CD4-positive, alpha-beta T cell treated with Interleukin-6 for 4 hours (primary cell): ENCODE measurements around the gene CDH4.

Experiments used
- DNase-seq: peaks from one replicate; pipeline ENCODE4 v3.0.0-alpha.2; 2020; ENCODE audit warnings: mixed read lengths

The CDH4 gene

GRCh38 chr20:61700595-61701140, 448.6 kb downstream of the CDH4 start:
- DNase-seq = no peak

GRCh38 chr20:61701401-61701800, 449.3 kb downstream of the CDH4 start:
- DNase-seq = no peak

GRCh38 chr20:61701802-61702201, 449.7 kb downstream of the CDH4 start:
- DNase-seq = no peak

GRCh38 chr20:61702246-61702645, 450.2 kb downstream of the CDH4 start:
- no peak for DNase-seq

- no peak for DNase-seq
Measured at GRCh38 chr20:61704661-61705060, 452.6 kb downstream of the CDH4 start.

- DNase-seq = no peak
Measured at GRCh38 chr20:61705386-61706258, 453.6 kb downstream of the CDH4 start.

GRCh38 chr20:61706259-61706961, 454.3 kb downstream of the CDH4 start:
- no peak for DNase-seq

- no peak for DNase-seq
Measured at GRCh38 chr20:61708891-61709290, 456.8 kb downstream of the CDH4 start.

GRCh38 chr20:61710108-61710507, 458.0 kb downstream of the CDH4 start:
- no peak for DNase-seq

- DNase-seq = no peak
Measured at GRCh38 chr20:61712688-61713087, 460.6 kb downstream of the CDH4 start.

GRCh38 chr20:61718361-61719005, 466.4 kb downstream of the CDH4 start:
- DNase-seq = no peak

- peak; percentile 40 for DNase-seq
Measured at GRCh38 chr20:61719691-61720347, 467.8 kb downstream of the CDH4 start.

GRCh38 chr20:61720348-61720696, 468.3 kb downstream of the CDH4 start:
- DNase-seq = no peak

- DNase-seq = no peak
Measured at GRCh38 chr20:61722146-61722678, 470.2 kb downstream of the CDH4 start.

GRCh38 chr20:61723529-61724257, 471.6 kb downstream of the CDH4 start:
- no peak for DNase-seq

- DNase-seq = no peak
Measured at GRCh38 chr20:61724376-61724775, 472.3 kb downstream of the CDH4 start.

- no peak for DNase-seq
Measured at GRCh38 chr20:61725145-61725544, 473.1 kb downstream of the CDH4 start.

- no peak for DNase-seq
Measured at GRCh38 chr20:61725966-61726365, 473.9 kb downstream of the CDH4 start.

GRCh38 chr20:61726979-61727378, 474.9 kb downstream of the CDH4 start:
- DNase-seq = no peak

GRCh38 chr20:61727761-61728160, 475.7 kb downstream of the CDH4 start:
- no peak for DNase-seq

- no peak for DNase-seq
Measured at GRCh38 chr20:61728326-61728725, 476.3 kb downstream of the CDH4 start.
